Osteocyte (in vitro differentiated cells): ENCODE data around the gene PHF24. TPM values are rescaled to one million over a fixed set of nuclear protein-coding genes. Genes with fewer than 3 reads are reported as not detected.

Experiments used
- DNase-seq: peaks from one replicate; pipeline ENCODE4 v3.0.0; 2021; ENCODE audit warnings: mixed read lengths; ENCODE audit not compliant: unreplicated experiment; ENCODE audit errors: extremely low spot score
- H3K27ac Mint-ChIP-seq: one replicate; pipeline ENCODE4 v1.8.0; 2021; ENCODE audit warnings: mild to moderate bottlenecking, mixed read lengths; ENCODE audit not compliant: unreplicated experiment
- H3K27me3 Mint-ChIP-seq: one replicate; pipeline ENCODE4 v1.8.0; 2021; ENCODE audit warnings: mixed read lengths; ENCODE audit not compliant: unreplicated experiment
- H3K36me3 Mint-ChIP-seq: one replicate; pipeline ENCODE4 v1.8.0; 2021; ENCODE audit warnings: mixed read lengths; ENCODE audit not compliant: unreplicated experiment
- H3K4me1 Mint-ChIP-seq: one replicate; pipeline ENCODE4 v1.8.0; 2021; ENCODE audit warnings: mixed read lengths; ENCODE audit not compliant: unreplicated experiment
- H3K4me3 Mint-ChIP-seq: one replicate; pipeline ENCODE4 v1.8.0; 2021; ENCODE audit warnings: mild to moderate bottlenecking, moderate library complexity, mixed read lengths; ENCODE audit not compliant: unreplicated experiment
- H3K9me3 Mint-ChIP-seq: one replicate; pipeline ENCODE4 v1.8.0; 2021; ENCODE audit warnings: mixed read lengths; ENCODE audit not compliant: unreplicated experiment
- total RNA-seq: library from RNA; stranded (reverse); gene quantifications from 2 replicates; pipeline ENCODE4 v1.2.1, GENCODE V29; 2021
- TF ChIP-seq, protein P1 (sequence below): fragments of 200-600 bp; sonication (generic); IDR thresholded peaks from 2 replicates; pipeline ENCODE4 v1.5.0; 2021; ENCODE audit warnings: antibody characterized with exemption, mild to moderate bottlenecking, moderate library complexity

PHF24 gene
- total RNA-seq, 1 donor from 2014 or later: not detected

DNA sequence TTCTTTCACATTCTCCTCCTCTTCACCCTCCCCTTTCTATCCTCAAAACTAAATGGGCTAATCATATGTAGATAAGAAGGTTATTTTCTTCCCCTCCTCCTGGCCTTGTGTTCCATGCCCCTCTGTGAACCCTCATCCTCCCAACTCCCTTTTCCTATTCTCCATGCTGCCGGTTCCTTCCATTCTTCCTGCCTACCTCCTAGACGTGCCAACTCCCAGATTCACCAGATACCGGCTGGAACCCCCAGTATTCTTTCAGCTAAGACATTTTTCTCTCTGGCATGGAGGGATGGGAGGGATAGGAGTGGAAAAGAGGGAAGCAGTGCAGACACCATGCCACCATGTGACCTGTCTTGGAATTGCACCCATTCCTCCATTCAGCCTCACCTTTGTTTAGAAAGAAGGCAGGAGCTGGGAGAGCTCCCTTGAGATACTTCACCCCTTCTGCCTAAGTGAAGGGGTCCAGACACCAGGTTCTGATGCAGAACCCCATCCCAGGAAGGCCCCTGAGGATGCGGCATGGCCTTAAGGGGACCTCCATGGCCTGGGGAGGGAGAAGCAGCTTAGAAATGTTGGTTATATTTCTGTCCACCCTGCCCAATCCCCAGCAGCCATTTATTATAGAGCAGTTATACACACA lies 36.3 kb downstream of the PHF24 start:
- Mint-ChIP-seq H3K27me3 (no peaks in the 10 kb centered on the region), H3K27ac (peak overlapping the region; percentile 56), H3K36me3 (peaks cover 5% of the 10 kb centered on the region), H3K4me3 (no peak overlapping the region), H3K9me3 (no peaks in the 10 kb centered on the region), H3K4me1 (peaks cover 38% of the 10 kb centered on the region)
- DNase-seq: no peak
- TF ChIP-seq, protein P1, sequence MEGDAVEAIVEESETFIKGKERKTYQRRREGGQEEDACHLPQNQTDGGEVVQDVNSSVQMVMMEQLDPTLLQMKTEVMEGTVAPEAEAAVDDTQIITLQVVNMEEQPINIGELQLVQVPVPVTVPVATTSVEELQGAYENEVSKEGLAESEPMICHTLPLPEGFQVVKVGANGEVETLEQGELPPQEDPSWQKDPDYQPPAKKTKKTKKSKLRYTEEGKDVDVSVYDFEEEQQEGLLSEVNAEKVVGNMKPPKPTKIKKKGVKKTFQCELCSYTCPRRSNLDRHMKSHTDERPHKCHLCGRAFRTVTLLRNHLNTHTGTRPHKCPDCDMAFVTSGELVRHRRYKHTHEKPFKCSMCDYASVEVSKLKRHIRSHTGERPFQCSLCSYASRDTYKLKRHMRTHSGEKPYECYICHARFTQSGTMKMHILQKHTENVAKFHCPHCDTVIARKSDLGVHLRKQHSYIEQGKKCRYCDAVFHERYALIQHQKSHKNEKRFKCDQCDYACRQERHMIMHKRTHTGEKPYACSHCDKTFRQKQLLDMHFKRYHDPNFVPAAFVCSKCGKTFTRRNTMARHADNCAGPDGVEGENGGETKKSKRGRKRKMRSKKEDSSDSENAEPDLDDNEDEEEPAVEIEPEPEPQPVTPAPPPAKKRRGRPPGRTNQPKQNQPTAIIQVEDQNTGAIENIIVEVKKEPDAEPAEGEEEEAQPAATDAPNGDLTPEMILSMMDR: peak; percentile 62

DNA sequence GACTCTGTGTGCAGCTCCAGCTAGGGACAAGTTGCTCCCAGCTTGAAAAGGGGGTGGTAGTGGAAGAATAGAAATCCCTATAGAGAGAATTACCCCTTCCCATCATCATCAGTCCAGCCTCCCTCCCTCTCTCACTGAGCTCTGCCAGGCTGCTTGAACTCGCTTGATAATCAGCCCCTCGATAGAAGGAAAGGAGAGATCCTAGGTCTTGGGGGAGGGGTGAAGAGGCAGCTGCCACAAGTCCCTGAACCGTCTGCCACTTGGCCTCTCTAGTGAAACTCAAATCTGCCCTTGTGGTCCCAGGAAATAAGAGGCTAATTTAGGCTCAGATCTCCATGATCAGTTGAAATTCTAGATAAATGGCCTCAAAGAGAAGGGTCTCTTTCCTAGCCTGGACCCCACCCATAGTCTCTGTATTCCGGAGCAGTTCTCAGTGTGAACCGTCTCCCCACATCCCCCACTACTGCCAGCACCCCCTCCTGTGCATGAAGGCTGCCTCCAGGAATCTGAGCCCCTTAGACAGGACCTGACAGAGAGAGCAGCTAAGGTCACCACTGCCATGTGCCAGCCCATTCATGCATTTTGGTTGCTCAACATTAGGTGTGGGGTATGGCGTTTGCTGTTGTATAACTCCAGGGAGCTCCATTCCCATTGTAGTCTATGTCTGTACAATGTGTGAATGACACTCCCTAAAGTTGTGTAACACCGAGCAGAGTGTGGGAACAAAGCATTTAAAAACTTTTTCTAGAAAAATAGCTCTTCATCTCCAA lies 37.0 kb downstream of the PHF24 start:
- H3K27ac Mint-ChIP-seq: no peak overlapping the region
- peaks cover 5% of the 10 kb centered on the region for H3K36me3 Mint-ChIP-seq
- no peaks in the 10 kb centered on the region for H3K27me3 Mint-ChIP-seq
- no peak overlapping the region for H3K4me3 Mint-ChIP-seq
- TF ChIP-seq, protein P1: no peak
- DNase-seq: no peak
- no peaks in the 10 kb centered on the region for H3K9me3 Mint-ChIP-seq
- H3K4me1 Mint-ChIP-seq: peaks cover 38% of the 10 kb centered on the region

DNA sequence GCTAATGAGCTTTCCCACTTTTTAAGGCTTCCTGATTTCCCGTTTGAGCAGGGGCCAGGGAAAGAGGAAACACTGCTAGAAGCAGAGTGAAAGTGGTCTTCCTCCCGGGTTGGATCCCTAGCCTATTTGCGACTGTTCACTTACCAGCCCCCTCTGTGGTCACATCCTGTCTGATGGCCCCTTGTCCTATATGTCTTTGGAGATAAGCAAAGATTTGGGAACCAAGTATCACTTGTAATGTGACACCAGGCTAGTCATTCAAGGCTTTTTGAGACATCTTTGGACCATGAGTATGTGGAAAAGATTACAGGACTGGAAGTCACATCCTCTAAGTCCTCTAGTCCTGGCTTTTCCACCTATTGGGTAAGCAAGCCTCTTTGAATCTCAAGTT lies 37.6 kb downstream of the PHF24 start:
- H3K9me3 Mint-ChIP-seq: no peaks in the 10 kb centered on the region
- H3K4me3 Mint-ChIP-seq: no peak overlapping the region
- DNase-seq: no peak
- H3K4me1 Mint-ChIP-seq: peaks cover 34% of the 10 kb centered on the region
- no peaks in the 10 kb centered on the region for H3K27me3 Mint-ChIP-seq
- TF ChIP-seq, protein P1: no peak
- peaks cover 5% of the 10 kb centered on the region for H3K36me3 Mint-ChIP-seq
- no peak overlapping the region for H3K27ac Mint-ChIP-seq

DNA sequence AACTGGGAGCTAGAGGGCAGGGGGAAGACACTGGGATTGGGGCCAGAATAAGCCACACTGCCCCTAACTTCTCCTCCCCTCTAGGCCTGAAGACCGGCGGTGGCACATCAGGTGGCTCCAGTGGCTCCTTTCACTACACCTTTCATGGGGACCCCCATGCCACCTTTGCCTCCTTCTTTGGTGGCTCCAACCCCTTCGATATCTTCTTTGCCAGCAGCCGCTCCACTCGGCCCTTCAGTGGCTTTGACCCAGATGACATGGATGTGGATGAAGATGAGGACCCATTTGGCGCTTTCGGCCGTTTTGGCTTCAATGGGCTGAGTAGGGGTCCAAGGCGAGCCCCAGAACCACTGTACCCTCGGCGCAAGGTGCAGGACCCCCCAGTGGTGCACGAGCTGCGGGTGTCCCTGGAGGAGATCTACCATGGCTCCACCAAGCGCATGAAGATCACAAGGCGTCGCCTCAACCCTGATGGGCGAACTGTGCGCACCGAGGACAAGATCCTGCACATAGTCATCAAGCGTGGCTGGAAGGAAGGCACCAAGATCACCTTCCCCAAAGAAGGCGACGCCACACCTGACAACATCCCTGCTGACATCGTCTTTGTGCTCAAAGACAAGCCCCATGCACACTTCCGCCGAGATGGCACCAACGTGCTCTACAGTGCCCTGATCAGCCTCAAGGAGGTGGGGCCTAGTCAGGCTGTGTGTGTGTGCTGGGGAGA lies 38.3 kb downstream of the PHF24 start:
- no peak overlapping the region for H3K27ac Mint-ChIP-seq
- no peaks in the 10 kb centered on the region for H3K27me3 Mint-ChIP-seq
- TF ChIP-seq, protein P1: no peak
- H3K4me3 Mint-ChIP-seq: no peak overlapping the region
- peaks cover 5% of the 10 kb centered on the region for H3K36me3 Mint-ChIP-seq
- no peaks in the 10 kb centered on the region for H3K9me3 Mint-ChIP-seq
- DNase-seq: no peak
- peaks cover 28% of the 10 kb centered on the region for H3K4me1 Mint-ChIP-seq

DNA sequence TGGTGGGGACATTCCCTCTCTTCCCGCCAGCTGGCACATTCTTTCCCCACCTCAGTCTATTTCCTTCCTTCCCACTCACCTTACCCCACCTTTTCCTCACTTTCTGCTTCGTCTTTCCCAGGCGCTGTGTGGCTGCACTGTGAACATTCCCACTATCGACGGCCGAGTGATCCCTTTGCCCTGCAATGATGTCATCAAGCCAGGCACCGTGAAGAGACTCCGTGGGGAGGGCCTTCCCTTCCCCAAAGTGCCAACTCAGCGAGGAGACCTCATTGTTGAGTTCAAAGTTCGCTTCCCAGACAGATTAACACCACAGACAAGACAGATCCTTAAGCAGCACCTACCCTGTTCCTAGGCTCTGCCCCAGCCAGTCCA lies 38.8 kb downstream of the PHF24 start:
- Mint-ChIP-seq H3K36me3 (peaks cover 5% of the 10 kb centered on the region), H3K4me3 (no peak overlapping the region), H3K4me1 (peaks cover 24% of the 10 kb centered on the region), H3K27ac (no peak overlapping the region), H3K9me3 (no peaks in the 10 kb centered on the region), H3K27me3 (no peaks in the 10 kb centered on the region)
- TF ChIP-seq, protein P1: no peak
- DNase-seq: no peak
